Measurements from ENCODE around the gene KIAA0232.
"Not testable (repeated sequence)": the region's sequence is repeated elsewhere in the genome, so short reads cannot be mapped to it uniquely, and the experiment has no call there.

The KIAA0232 gene

DNA sequence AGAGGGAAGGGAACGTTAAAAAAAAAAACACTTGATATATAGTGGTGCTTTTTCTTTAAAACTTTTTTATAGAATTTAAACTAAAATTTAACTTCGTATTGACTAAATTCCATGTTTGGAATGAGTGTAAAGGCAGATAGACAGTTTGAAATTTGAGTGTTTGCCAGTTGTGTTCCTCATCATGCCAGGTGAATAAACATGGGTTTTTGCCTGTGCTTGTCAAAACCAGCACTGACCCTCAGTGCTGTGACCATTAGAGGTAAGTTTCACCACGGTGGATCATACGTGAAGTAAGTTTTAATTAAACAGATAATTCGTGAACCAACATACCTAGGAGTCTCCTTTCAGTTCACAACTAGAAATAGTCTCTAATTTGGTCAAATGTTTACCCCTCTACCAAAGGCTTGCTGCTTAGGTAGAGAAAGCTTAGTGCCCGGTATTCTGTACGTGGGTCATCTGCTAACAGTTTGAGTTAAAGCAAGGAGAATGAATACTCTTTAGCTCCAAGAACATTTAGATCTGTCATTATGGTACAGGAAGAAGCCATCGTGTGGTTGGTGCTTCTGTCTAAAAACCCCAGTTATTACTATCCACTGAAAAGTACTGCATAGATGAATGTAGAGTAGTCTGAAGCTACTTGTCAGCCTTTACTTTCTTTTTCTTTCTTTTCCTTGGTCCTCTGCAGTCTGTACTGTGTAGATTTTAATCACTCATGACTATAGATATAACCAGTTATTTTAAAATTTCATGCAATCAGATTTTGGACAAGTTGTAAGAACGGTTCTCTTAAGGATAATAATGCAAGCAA, 32.7 kb downstream of the KIAA0232 start:
- no peak for DNase-seq

DNA sequence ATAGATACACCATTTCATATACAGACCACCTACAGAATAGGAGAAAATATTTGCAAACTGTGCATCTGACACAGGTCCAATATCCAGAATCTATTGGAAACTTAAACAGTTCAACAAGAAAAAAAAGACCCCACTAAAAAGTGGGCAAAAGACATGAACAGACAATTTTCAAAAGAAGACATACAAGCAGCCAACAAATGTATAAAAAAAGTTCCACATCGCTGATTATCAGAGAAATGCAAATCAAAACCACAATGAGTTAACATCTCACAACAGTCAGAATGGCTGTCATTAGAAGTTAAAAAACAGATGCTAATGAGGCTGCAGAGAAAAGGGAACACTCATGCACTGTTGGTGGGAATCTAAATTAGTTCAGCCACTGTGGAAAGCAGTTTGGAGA, 36.8 kb downstream of the KIAA0232 start:
- DNase-seq, result no peak

DNA sequence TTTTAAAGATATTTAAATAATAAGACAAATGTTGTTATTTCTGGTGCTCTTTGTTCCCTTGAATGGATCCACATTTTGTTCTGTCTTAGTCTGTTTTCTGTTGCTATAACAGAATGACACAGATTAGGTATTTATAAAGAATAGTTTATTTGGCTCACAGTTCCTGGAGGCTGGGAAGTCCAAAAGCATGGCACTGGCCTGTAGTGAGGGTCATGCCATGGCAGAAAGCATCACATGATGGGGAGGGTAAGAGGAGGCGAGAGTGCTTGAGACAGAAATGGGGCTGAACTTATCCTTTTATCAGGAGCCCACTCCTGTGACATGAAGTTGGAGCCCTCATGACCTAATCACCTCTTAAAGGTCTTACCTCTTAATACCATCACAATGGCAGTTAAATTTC, 38.2 kb downstream of the KIAA0232 start:
- DNase-seq, result no peak

DNA sequence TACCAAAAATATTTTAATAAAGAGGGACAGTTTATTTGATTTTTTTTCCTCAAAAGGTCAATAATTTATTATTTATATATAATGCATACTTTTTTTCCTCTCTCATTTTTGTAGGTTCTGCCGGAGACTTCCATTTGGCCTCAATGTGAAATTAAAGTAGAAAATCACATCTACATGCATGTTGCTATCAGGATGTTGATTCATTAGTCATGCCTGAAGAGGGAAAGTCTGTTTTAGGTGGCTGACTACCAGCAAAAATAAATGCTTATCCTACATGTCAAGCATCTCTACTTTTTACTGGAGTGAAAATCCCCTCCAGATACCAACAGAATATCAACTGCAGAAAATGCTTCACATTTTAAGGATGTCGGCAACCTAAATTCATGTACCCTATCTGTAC, 41.5 kb downstream of the KIAA0232 start:
- DNase-seq, result no peak

- DNase-seq, result no peak
Observed at GRCh38 chr4:6824772-6825402, 42.4 kb downstream of the KIAA0232 start.

DNA sequence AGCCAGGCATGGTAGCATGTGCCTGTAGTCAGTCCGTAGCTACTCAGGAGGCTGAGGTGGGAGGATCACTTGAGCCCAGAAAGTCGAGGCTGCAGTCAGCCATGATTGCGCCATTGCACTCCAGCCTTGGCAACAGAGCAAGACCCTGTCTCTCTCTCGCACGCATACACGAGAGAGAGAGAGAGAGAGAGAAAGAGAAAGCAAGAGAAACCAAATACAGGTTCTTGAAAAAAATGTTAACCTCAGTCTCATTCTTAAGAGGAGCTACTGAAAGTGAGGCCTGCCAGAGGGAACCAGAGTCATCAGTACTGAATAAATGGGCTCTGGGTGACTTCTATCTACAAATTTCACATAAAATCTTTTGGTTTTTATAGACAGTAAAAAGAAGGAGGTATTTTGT, 42.9 kb downstream of the KIAA0232 start:
- DNase-seq, result no peak

- DNase-seq, result no peak
Observed at GRCh38 chr4:6826781-6827508, 44.4 kb downstream of the KIAA0232 start.

DNA sequence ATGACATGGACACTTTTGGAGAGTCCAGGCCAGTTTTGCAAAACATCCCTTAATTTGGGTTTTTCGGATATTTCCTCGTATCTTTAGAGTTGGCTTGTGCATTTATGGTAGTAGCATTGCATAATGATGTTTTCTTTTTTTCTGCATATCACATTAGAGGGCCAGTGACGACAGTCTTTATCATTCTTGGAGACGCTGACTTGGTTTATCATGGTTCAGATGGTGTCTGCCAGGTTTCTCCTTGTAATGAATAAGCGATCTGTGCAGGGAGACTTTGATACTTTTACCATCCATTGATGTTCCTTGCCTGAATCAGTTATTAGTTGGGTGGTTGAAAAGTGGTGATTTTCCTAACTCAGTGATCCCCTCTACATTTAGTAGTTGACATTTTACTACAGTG, 46.6 kb downstream of the KIAA0232 start:
- no peak for DNase-seq

DNA sequence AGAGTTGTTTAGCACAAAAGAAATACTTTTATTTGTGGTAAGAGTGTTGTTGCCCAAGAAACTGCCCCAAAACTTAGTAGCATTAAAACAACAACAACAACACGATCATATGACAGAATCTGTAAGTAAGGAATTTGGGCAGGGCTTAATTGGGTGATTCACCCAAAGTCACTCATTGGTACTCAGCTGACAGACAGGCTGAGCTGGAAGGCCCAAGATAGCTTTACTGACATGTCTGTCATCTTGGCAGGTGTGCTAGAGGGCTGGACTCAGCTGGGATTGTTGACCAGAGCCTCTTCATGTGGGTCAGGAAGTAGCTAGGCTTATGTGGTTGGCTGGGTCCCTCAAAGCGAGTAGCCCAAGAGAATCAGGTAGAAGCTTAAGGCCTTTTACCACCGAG, 52.3 kb downstream of the KIAA0232 start:
- no peak for DNase-seq

- not testable (repeated sequence) for DNase-seq
Observed at GRCh38 chr4:6835616-6836015, 53.1 kb downstream of the KIAA0232 start.

GRCh38 chr4:6837106-6837505, 54.6 kb downstream of the KIAA0232 start:
- not testable (repeated sequence) for DNase-seq

- no peak for DNase-seq
Observed at GRCh38 chr4:6839579-6839978, 57.1 kb downstream of the KIAA0232 start.

DNA sequence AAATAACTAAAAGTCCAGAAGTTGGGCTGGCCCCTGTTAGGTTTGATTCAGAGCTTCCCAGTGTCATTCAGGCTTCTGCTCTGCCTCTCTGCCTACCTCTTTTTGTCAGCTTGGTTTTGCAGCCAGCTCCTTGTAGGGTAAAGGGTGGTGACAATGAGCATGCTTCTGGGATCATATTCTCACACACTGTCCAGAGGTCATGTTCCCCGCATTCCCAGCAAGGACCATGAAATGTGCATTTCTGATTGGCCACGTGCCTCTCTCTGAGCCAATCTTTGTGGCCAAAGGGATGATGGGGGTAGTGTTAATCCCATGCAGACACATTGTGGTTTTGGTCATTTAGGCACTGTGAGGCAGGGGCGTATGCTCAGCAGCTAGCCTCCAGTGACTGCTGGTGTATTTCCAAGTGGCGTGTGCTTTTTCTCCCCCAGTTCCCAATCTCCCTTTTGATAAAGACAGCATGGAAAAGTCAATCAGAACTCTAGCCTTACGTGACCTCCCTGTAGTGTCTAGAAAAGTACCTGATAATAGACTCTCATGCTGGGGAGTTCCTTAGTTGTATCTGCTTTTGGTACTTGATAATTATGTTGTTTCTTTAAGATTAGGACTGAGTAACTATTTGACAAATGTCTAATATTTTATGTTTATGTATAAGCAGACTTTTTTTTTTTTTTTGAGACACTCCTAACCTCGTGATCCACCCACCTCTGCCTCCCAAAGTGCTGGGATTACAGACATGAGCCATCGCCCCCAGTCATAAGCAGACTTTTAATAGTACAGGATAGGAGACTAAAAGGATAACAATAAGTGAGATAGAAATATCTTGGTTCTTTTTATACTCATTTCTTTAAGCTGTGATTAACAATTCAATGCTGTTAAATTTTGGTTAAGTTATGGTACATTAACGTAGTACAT, 57.8 kb downstream of the KIAA0232 start:
- DNase-seq, result no peak

GRCh38 chr4:6845027-6845426, 62.5 kb downstream of the KIAA0232 start:
- no peak for DNase-seq

DNA sequence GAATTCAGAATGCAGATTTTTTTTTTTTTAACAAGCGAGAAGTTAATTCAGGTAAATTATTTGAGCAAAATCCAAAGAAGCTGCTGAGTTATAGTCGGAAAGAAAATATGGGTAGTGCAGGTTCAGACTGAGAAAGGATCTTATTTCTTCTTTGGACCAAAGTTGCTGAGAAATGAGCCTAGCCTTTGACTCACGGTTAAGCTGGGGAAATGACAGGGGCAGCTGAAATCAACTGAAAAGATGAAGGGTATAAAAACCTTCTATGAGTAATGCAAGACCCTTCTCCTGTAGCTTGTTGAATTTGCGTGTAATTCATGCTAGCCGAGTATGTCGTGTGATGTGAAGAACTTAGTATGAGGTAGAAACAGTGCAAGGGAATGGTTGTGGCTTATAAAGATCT, 63.0 kb downstream of the KIAA0232 start:
- DNase-seq, result no peak

- no peak for DNase-seq
Observed at GRCh38 chr4:6847178-6847577, 64.7 kb downstream of the KIAA0232 start.

GRCh38 chr4:6848717-6849305, 66.3 kb downstream of the KIAA0232 start:
- no peak for DNase-seq

GRCh38 chr4:6849691-6850090, 67.2 kb downstream of the KIAA0232 start:
- DNase-seq, result no peak

GRCh38 chr4:6851431-6851830, 68.9 kb downstream of the KIAA0232 start:
- DNase-seq, result no peak

DNA sequence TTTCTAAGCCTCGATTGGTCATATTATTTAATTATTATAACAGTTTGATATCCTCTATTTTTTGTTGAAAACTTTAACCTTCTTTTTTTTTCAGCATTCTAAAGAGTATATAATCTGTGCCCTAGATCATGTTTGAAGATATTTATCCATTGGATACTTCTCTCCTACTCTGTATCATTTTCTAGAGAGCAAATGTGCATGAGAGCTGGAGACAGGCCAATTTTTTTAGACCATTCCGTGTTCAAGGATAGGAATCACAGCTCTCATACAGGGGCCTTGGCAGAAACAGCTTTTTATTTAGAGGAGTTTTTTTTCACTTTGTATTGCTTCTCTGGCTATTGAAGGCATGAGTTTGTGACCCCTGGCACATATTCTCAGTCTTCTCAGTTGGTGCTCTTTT, 69.4 kb downstream of the KIAA0232 start:
- no peak for DNase-seq

GRCh38 chr4:6852582-6852981, 70.1 kb downstream of the KIAA0232 start:
- peak; percentile 54 for DNase-seq

DNA sequence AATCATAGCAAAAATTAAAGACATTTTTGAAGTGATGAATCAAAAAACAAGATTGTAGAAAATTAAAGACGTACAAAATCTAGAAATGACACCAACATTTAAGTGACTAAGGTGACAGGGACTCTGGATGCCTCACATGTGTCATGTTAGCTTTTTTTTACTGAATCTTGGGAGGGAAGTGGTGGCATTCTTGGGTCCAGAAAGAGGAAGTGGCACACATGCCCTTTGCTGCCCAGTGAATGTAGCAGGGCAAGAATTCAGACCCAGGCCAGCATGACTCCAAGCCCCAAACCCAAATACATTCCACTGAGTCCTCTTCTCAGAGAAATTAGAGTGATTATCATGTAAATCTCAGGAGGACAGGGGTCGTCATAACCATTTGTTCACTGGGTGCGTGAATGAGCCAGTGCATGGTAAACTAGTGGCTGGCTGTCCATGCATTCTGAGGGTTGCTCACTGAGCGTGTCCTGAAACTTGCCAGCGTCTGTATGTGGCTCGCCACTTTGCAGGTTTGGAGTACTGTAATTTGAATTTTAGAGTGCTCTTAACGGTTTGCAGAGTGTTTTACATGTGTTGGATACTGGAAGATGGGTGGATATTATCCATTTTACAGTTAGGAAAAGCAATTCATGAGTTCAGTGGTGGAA, 71.7 kb downstream of the KIAA0232 start:
- DNase-seq, result no peak

Measured in NCI-H2171 (cell line).